ENCODE data around the gene CCDC171.
"Not testable (repeated sequence)": the region's sequence is repeated elsewhere in the genome, so short reads cannot be mapped to it uniquely, and the experiment has no call there.

Gene CCDC171

GRCh38 chr9:15699876-15700559 lies 147.2 kb downstream of the CCDC171 start:
- DNase-seq = not testable (repeated sequence)

- DNase-seq = no peak
These were observed 154.2 kb downstream of the CCDC171 start for GRCh38 chr9:15707000-15707399.

- DNase-seq = no peak
These were observed 158.7 kb downstream of the CCDC171 start for GRCh38 chr9:15711531-15711930.

GRCh38 chr9:15711931-15712330 lies 159.1 kb downstream of the CCDC171 start:
- DNase-seq = no peak

- DNase-seq = no peak
These were observed 161.9 kb downstream of the CCDC171 start for GRCh38 chr9:15714746-15715145.

- no peak for DNase-seq
These were observed 164.6 kb downstream of the CCDC171 start for GRCh38 chr9:15717290-15717967.

GRCh38 chr9:15718423-15718822 lies 165.6 kb downstream of the CCDC171 start:
- DNase-seq = no peak

- no peak for DNase-seq
These were observed 168.0 kb downstream of the CCDC171 start for GRCh38 chr9:15720861-15721260.

GRCh38 chr9:15722888-15723287 lies 170.0 kb downstream of the CCDC171 start:
- no peak for DNase-seq

GRCh38 chr9:15724016-15724415 lies 171.2 kb downstream of the CCDC171 start:
- no peak for DNase-seq

GRCh38 chr9:15724612-15725011 lies 171.8 kb downstream of the CCDC171 start:
- no peak for DNase-seq

- DNase-seq = no peak
These were observed 173.1 kb downstream of the CCDC171 start for GRCh38 chr9:15725953-15726352.

- DNase-seq = no peak
These were observed 176.7 kb downstream of the CCDC171 start for GRCh38 chr9:15729507-15729906.

- DNase-seq = no peak
These were observed 182.4 kb downstream of the CCDC171 start for GRCh38 chr9:15735083-15735857.

- no peak for DNase-seq
These were observed 183.7 kb downstream of the CCDC171 start for GRCh38 chr9:15736569-15736968.

- no peak for DNase-seq
These were observed 185.2 kb downstream of the CCDC171 start for GRCh38 chr9:15738011-15738410.

- no peak for DNase-seq
These were observed 188.2 kb downstream of the CCDC171 start for GRCh38 chr9:15741015-15741414.

- DNase-seq = no peak
These were observed 190.7 kb downstream of the CCDC171 start for GRCh38 chr9:15743512-15743911.

GRCh38 chr9:15744196-15744595 lies 191.4 kb downstream of the CCDC171 start:
- no peak for DNase-seq

- DNase-seq = no peak
These were observed 194.1 kb downstream of the CCDC171 start for GRCh38 chr9:15746905-15747304.

GRCh38 chr9:15755660-15756059 lies 202.8 kb downstream of the CCDC171 start:
- DNase-seq = no peak

- no peak for DNase-seq
These were observed 208.7 kb downstream of the CCDC171 start for GRCh38 chr9:15761551-15761950.

- no peak for DNase-seq
These were observed 210.5 kb downstream of the CCDC171 start for GRCh38 chr9:15763371-15763770.

GRCh38 chr9:15764131-15764530 lies 211.3 kb downstream of the CCDC171 start:
- DNase-seq = no peak

Measured in NCI-H510A (cell line).